ENCODE results near the gene LETMD1. TPM values are rescaled to one million over a fixed set of nuclear protein-coding genes. Genes with fewer than 3 reads are reported as not detected.

Gene LETMD1
- total and polyA plus RNA-seq, 11 donors: 13.6 to 34.4 (median 22.7) TPM

DNA sequence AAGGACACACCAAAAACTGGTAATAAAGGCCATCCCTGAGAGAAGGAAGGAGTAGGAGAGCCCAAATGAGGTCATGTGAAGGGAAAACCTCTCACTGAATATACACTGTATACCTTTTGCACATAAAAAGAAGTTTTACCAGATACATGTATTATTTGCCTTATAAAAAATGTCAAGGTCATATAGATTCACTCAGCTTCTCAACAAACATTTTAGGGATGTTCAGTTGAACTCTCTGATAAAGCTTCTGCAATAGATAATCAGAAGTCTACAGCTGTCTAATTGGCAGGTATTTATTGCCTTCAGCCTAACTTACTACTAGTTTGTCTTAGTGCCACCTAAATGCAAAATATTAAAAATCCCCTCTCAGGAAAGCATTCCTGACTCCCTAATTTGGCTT is 30.7 kb upstream of the LETMD1 start:
- H3K27ac ChIP-seq: no peak overlapping the region
- intact Hi-C loops (cut with DNase I): loop anchor here in 1 of 10 donors (10.0 kb wide), 1 partner anchor 83 kb away; no protein-coding TSS in a partner anchor

DNA sequence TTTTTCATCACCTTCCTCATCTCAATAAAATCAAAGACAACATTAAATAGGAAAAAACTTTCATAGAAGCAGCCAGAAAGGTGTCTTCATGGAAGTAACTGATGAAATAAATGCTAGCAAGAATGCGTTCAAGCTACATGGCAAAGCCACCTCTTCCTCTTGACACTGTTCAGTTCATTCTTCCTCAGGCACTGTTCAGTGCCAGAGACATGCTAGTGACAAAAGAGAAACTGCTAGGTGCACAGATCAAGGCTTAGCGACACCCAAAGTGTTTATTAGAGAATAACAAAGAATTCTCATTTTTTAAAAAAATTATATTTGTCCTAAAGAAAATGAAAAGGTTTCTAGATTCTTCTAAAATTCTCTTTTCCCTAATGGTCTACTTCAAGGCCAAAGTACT is 29.2 kb upstream of the LETMD1 start:
- Histone ChIP-seq H3K36me3 (no peaks in the 10 kb centered on the region), H3K27me3 (no peaks in the 10 kb centered on the region), H3K4me3 (no peak overlapping the region), H3K9me3 (no peaks in the 10 kb centered on the region), H3K4me1 (peaks cover 0 to 53% (median 10%) of the 10 kb centered on the region in 12 donors), H3K27ac (no peak overlapping the region)
- WGBS, 4 donors: 90 to 97% (median 94%) methylated on average over 2 of the region's 2 CpGs
- TF ChIP-seq POLR2A (IDR thresholded peaks at IDR 0.05): no peak
- TF ChIP-seq, protein P1, sequence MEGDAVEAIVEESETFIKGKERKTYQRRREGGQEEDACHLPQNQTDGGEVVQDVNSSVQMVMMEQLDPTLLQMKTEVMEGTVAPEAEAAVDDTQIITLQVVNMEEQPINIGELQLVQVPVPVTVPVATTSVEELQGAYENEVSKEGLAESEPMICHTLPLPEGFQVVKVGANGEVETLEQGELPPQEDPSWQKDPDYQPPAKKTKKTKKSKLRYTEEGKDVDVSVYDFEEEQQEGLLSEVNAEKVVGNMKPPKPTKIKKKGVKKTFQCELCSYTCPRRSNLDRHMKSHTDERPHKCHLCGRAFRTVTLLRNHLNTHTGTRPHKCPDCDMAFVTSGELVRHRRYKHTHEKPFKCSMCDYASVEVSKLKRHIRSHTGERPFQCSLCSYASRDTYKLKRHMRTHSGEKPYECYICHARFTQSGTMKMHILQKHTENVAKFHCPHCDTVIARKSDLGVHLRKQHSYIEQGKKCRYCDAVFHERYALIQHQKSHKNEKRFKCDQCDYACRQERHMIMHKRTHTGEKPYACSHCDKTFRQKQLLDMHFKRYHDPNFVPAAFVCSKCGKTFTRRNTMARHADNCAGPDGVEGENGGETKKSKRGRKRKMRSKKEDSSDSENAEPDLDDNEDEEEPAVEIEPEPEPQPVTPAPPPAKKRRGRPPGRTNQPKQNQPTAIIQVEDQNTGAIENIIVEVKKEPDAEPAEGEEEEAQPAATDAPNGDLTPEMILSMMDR (IDR thresholded peaks at IDR 0.05): no peak
- intact Hi-C loops (cut with DNase I): loop anchor here in 1 of 10 donors (10.0 kb wide), 1 partner anchor 84 kb away; no protein-coding TSS in a partner anchor
- no peak for ATAC-seq
- DNase-seq: no peak

More for the DNA sequence above, 30.7 kb upstream of the LETMD1 start:
- DNase-seq (no peak), ATAC-seq (no peak)
- no peak for TF ChIP-seq POLR2A (IDR thresholded peaks at IDR 0.05)
- TF ChIP-seq, protein P1 (IDR thresholded peaks at IDR 0.05): no peak
- H3K36me3 ChIP-seq: no peaks in the 10 kb centered on the region
- H3K27me3 ChIP-seq: no peaks in the 10 kb centered on the region
- H3K9me3 ChIP-seq: no peaks in the 10 kb centered on the region
- no peak overlapping the region for H3K4me3 ChIP-seq
- H3K4me1 ChIP-seq: peaks cover 0 to 53% (median 10%) of the 10 kb centered on the region in 12 donors

DNA sequence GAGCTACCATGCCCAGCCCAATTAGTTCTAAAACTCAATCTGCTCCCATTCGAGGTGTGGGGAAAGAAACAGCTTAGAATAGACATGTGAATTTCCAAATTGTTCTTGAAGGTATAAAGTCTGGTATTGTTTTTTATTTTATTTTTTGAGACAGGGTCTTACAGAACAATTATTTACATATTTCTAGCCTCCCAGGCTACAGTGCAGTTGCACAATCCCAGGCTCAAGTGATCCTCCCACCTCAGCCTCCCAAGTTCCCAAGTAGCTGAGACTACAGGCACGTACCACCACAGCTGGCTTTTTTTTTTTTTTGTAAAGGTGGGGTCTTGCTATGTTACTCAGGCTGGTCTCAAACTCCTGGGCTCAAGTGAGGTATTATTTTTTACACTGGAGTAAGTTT is 28.2 kb upstream of the LETMD1 start:
- Histone ChIP-seq H3K9me3 (no peaks in the 10 kb centered on the region), H3K4me3 (no peak overlapping the region), H3K4me1 (peaks cover 0 to 60% (median 14%) of the 10 kb centered on the region in 12 donors), H3K27ac (no peak overlapping the region), H3K27me3 (no peaks in the 10 kb centered on the region), H3K36me3 (no peaks in the 10 kb centered on the region)
- WGBS, 4 donors: 76 to 95% (median 86%) methylated on average over 2 of the region's 2 CpGs
- intact Hi-C loops (cut with DNase I): loop anchor here in 1 of 10 donors (10.0 kb wide), 1 partner anchor 85 kb away; no protein-coding TSS in a partner anchor
- ATAC-seq (no peak), DNase-seq (no peak)
- TF ChIP-seq, protein P1 (IDR thresholded peaks at IDR 0.05): no peak
- no peak for TF ChIP-seq POLR2A (IDR thresholded peaks at IDR 0.05)

DNA sequence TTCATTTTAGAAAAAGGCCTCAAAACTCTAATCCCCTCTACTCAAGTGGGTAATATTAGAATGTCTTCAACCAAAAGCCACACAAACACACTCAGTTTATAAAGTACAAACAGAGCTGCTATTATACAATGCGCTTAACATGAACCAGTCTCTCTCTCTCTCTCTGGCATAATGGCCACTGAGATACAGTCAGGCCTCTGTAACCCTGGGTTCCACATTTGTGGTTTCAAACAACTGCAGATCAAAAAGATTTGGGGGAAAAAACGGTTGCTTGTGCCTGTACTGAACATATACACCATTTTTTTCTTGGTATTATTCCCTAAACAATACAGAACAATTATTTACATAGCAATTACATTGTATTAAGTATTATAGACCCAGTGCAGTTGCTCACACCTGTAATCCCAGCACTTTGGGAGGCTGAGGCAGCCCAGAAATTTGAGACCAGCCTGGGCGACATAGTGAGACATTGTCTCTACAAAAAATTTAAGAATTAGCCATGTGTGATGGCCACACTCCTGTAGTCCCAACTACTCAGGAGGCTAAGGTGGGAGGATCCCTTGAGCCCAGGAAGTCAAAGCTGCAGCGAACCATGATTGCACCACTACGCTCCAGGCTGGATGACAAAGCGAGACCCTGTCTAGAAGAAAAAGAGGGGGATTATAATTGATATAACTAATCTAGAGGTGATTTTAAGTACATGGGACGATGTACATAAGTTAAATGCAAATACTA is 27.5 kb upstream of the LETMD1 start:
- peaks cover 0 to 66% (median 20%) of the 10 kb centered on the region in 12 donors for H3K4me1 ChIP-seq
- TF ChIP-seq POLR2A (IDR thresholded peaks at IDR 0.05): no peak
- TF ChIP-seq, protein P1 (IDR thresholded peaks at IDR 0.05): no peak
- intact Hi-C loops (cut with DNase I): no loop called here
- no peaks in the 10 kb centered on the region for H3K36me3 ChIP-seq
- no peaks in the 10 kb centered on the region for H3K9me3 ChIP-seq
- DNase-seq (no peak), ATAC-seq (no peak)
- no peak overlapping the region for H3K4me3 ChIP-seq
- WGBS, 4 donors: 90 to 96% (median 92%) methylated on average over 7 of the region's 7 CpGs
- peak overlapping the region in 1 of 12 donors; percentile 64 for H3K27ac ChIP-seq
- no peaks in the 10 kb centered on the region for H3K27me3 ChIP-seq

Data from heart left ventricle (tissue), 16 donors.